Endothelial cell of umbilical vein (primary cell): ENCODE results near the gene MROH7. TPM values are rescaled to one million over a fixed set of nuclear protein-coding genes. Genes with fewer than 3 reads are reported as not detected.

ENCODE experiments used
- BruUV-seq: library from RNA; stranded (reverse); fragments of 400-500 nt; replicated peaks from 2 replicates; lab custom pipeline; 2021; lab: Mats Ljungman, UMichigan
- CTCF ChIA-PET: fragments of 300-600, 350-600 bp; sonication (Branson Sonifier 250); formaldehyde crosslinking; loops from one replicate; lab custom pipeline; 2021; ENCODE audit warnings: antibody characterized with exemption, inconsistent platforms; lab: Charles Lee
- POLR2A ChIA-PET: fragments of 300-600, 350-600 bp; sonication (Branson Sonifier 250); formaldehyde crosslinking; loops from one replicate; lab custom pipeline; 2021; ENCODE audit warnings: antibody characterized with exemption, inconsistent platforms; lab: Charles Lee
- DNase-seq: peaks from one replicate; pipeline ENCODE4 v3.0.0-alpha.2; 2011; ENCODE audit warnings: low read depth, low spot score
- FAIRE-seq: peaks from 2 replicates; lab custom pipeline; 2011; peaks lifted over from hg19 to GRCh38; lab: Jason Lieb, UNC
- H2AFZ ChIP-seq: 2 replicates; pipeline ENCODE4 v1.6.0; 2012; ENCODE audit warnings: low read depth, low read length, control low read depth, inconsistent platforms
- H3K27ac ChIP-seq: 2 replicates; pipeline ENCODE4 v1.5.1; 2011; ENCODE audit warnings: low read depth, mild to moderate bottlenecking, control low read depth, low read length, moderate library complexity; ENCODE audit not compliant: insufficient read depth
- H3K27me3 ChIP-seq, 2 experiments: 2 replicates each; pipeline versions ENCODE4 v1.6.0 to v1.6.1; 2011; ENCODE audit warnings: low read length in 2 of 2, mixed read lengths in 1 of 2; ENCODE audit not compliant: control insufficient read depth in 2 of 2, insufficient read depth in 2 of 2
- H3K36me3 ChIP-seq, 2 experiments: 2 replicates in 1 of 2; 3 replicates in 1 of 2; pipeline ENCODE4 v1.5.1; 2011; ENCODE audit warnings: low read length in 2 of 2, mild to moderate bottlenecking in 1 of 2, moderate library complexity in 1 of 2; ENCODE audit not compliant: control insufficient read depth in 2 of 2, insufficient read depth in 2 of 2; ENCODE audit errors: extremely low read depth in 1 of 2
- H3K4me1 ChIP-seq: 3 replicates; pipeline ENCODE4 v1.5.1; 2011; ENCODE audit warnings: mild to moderate bottlenecking, low read length; ENCODE audit not compliant: control insufficient read depth, insufficient read depth; ENCODE audit errors: extremely low read depth
- H3K4me2 ChIP-seq: 2 replicates; pipeline ENCODE4 v1.6.1; 2011; ENCODE audit warnings: low read length, control low read depth, mixed read lengths; ENCODE audit not compliant: insufficient read depth
- H3K4me3 ChIP-seq, 3 experiments: fragments of 200-600 bp in 1 of 3; sonication (generic), shearing (Covaris generic) in 1 of 3; replicated peaks in 1 of 3; 2 replicates each; pipeline ENCODE4 v1.5.1; 2011 to 2016; ENCODE audit warnings: control low read depth in 3 of 3, low read length in 3 of 3, mild to moderate bottlenecking in 2 of 3, inconsistent platforms in 1 of 3, low read depth in 1 of 3, moderate library complexity in 1 of 3; ENCODE audit not compliant: insufficient read depth in 1 of 3
- H3K79me2 ChIP-seq: 2 replicates; pipeline ENCODE4 v1.6.0; 2012; ENCODE audit warnings: low read length, inconsistent platforms; ENCODE audit not compliant: control insufficient read depth, insufficient read depth
- H3K9ac ChIP-seq: replicated peaks from 2 replicates; pipeline ENCODE3; 2011; ENCODE audit warnings: low read length, control low read depth; ENCODE audit not compliant: insufficient read depth; ENCODE audit errors: extremely low read depth
- H3K9me1 ChIP-seq: replicated peaks from 3 replicates; pipeline ENCODE4 v1.6.0; 2011; ENCODE audit warnings: mild to moderate bottlenecking, low read length; ENCODE audit not compliant: control insufficient read depth, insufficient read depth; ENCODE audit errors: extremely low read depth
- H3K9me3 ChIP-seq: replicated peaks from 2 replicates; pipeline ENCODE4 v1.5.1; 2012; ENCODE audit warnings: low read length, inconsistent platforms; ENCODE audit not compliant: control insufficient read depth, insufficient read depth
- H4K20me1 ChIP-seq: replicated peaks from 2 replicates; pipeline ENCODE3; 2011; ENCODE audit warnings: mild to moderate bottlenecking, low read length; ENCODE audit not compliant: control insufficient read depth, insufficient read depth; ENCODE audit errors: extremely low read depth
- EZH2 ChIP-seq: IDR thresholded peaks from 2 replicates; pipeline ENCODE4 v1.6.1; 2012; ENCODE audit warnings: borderline replicate concordance, low read depth, mild to moderate bottlenecking, moderate library complexity, low read length, inconsistent platforms; ENCODE audit not compliant: severe bottlenecking
- FOS ChIP-seq: IDR thresholded peaks from 2 replicates; pipeline ENCODE4 v1.6.1; 2011; ENCODE audit warnings: mild to moderate bottlenecking, low read length, moderate library complexity, borderline replicate concordance; ENCODE audit not compliant: insufficient read depth
- GATA2 ChIP-seq: IDR thresholded peaks from 2 replicates; pipeline ENCODE4 v1.7.0; 2011; ENCODE audit warnings: low read depth, mild to moderate bottlenecking, moderate library complexity, mixed read lengths, low read length; ENCODE audit not compliant: insufficient read length, insufficient read depth
- JUN ChIP-seq: IDR thresholded peaks from 2 replicates; pipeline ENCODE4 v1.6.1; 2011; ENCODE audit warnings: borderline replicate concordance, low read depth; ENCODE audit not compliant: insufficient read length, insufficient read depth
- MAX ChIP-seq: IDR thresholded peaks from 2 replicates; pipeline ENCODE4 v1.6.1; 2011; ENCODE audit not compliant: insufficient read depth, insufficient read length
- MYC ChIP-seq: IDR thresholded peaks from one replicate; pipeline ENCODE4 v1.6.1; 2011; ENCODE audit warnings: mild to moderate bottlenecking, low read depth, low read length
- POLR2A ChIP-seq: IDR thresholded peaks from 2 replicates; pipeline ENCODE4 v1.6.1; 2012; ENCODE audit warnings: low read depth, mild to moderate bottlenecking, control low read depth, low read length
- POLR2AphosphoS5 ChIP-seq: IDR thresholded peaks from 2 replicates; pipeline ENCODE4 v1.6.1; 2012; ENCODE audit warnings: low read depth, mild to moderate bottlenecking, control low read depth, low read length, moderate library complexity; ENCODE audit not compliant: insufficient read depth
- dilution Hi-C: fragments of 300-500 bp; cut with MboI; formaldehyde crosslinking; loops from one replicate; pipeline ENCODE4 v1.15.0; 2019; ENCODE audit warnings: low sequenced_read_pairs; ENCODE audit not compliant: extremely low pct_ligation_motif_present
- intact Hi-C: fragments of 100-400 bp; cut with micrococcal nuclease; formaldehyde crosslinking; loops from one replicate; pipeline ENCODE4 v1.10.0; 2022
- polyA plus RNA-seq, 4 experiments: library from polyadenylated mRNA; depleted of rRNA in 3 of 4; stranded (reverse) in 3 of 4; unstranded in 1 of 4; fragments of >200 nt; gene quantifications; 2 replicates each; pipeline versions ENCODE4 v1.2.1 to v1.2.3, GENCODE V29; 2011 to 2012; ENCODE audit warnings: missing spikeins in 1 of 4
- total RNA-seq: library from RNA; stranded (reverse); gene quantifications from 2 replicates; pipeline ENCODE4 v1.2.3, GENCODE V29; 2021
- TF ChIP-seq, protein P1 (sequence below), 2 donors: IDR thresholded peaks; 1 replicate in 1 of 2; 2 replicates in 1 of 2; pipeline ENCODE4 v1.5.1; 2011; ENCODE audit warnings: low read length in 2 of 2, mild to moderate bottlenecking in 2 of 2, moderate library complexity in 2 of 2, control low read depth in 1 of 2, inconsistent platforms in 1 of 2, low read depth in 1 of 2; ENCODE audit not compliant: insufficient read depth in 1 of 2; ENCODE audit errors: extremely low read depth in 1 of 2

The MROH7 gene
- total and polyA plus RNA-seq, 2 donors (not counting 3 experiments of a cell fraction or from before 2014, with no cell fraction given), result 0.06 to 0.24 TPM

GRCh38 chr1:54608566-54609230 is 32.9 kb upstream of the MROH7 start:
- POLR2A ChIA-PET, result no interaction called here
- no TSS peak for BruUV-seq

More at GRCh38 chr1:54608566-54609230, 32.9 kb upstream of the MROH7 start:
- FAIRE-seq, result no peak
- H4K20me1 ChIP-seq, result no peaks in the 10 kb centered on the region
- H3K9ac ChIP-seq, result no peak overlapping the region
- H3K36me3 ChIP-seq, result no peaks in the 10 kb centered on the region
- no peak overlapping the region for H3K27ac ChIP-seq
- no peaks in the 10 kb centered on the region for H3K9me3 ChIP-seq
- H3K9me1 ChIP-seq, result no peaks in the 10 kb centered on the region
- CTCF ChIA-PET, result no interaction called here
- dilution Hi-C loops, result no loop called here
- H3K4me2 ChIP-seq, result no peak overlapping the region
- H3K27me3 ChIP-seq, result no peaks in the 10 kb centered on the region
- no peaks in the 10 kb centered on the region for H3K79me2 ChIP-seq
- intact Hi-C loops, result no loop called here
- TF ChIP-seq JUN (no peak), FOS (no peak), GATA2 (no peak), POLR2AphosphoS5 (no peak), EZH2 (no peak), MYC (no peak), MAX (no peak), POLR2A (no peak)
- TF ChIP-seq, protein P1, sequence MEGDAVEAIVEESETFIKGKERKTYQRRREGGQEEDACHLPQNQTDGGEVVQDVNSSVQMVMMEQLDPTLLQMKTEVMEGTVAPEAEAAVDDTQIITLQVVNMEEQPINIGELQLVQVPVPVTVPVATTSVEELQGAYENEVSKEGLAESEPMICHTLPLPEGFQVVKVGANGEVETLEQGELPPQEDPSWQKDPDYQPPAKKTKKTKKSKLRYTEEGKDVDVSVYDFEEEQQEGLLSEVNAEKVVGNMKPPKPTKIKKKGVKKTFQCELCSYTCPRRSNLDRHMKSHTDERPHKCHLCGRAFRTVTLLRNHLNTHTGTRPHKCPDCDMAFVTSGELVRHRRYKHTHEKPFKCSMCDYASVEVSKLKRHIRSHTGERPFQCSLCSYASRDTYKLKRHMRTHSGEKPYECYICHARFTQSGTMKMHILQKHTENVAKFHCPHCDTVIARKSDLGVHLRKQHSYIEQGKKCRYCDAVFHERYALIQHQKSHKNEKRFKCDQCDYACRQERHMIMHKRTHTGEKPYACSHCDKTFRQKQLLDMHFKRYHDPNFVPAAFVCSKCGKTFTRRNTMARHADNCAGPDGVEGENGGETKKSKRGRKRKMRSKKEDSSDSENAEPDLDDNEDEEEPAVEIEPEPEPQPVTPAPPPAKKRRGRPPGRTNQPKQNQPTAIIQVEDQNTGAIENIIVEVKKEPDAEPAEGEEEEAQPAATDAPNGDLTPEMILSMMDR (IDR thresholded peaks at IDR 0.05; ENCODE audit: extremely low read depth in 1 of 2, insufficient read depth in 1 of 2, low read depth in 1 of 2, low read length in 2 of 2), result no peak
- no peak overlapping the region for H3K4me3 ChIP-seq
- no peak for DNase-seq
- H3K4me1 ChIP-seq, result peaks cover 3% of the 10 kb centered on the region
- H2AFZ ChIP-seq, result no peak overlapping the region
